Stimulated activated naive CD8-positive, alpha-beta T cell treated with anti-CD3 and anti-CD28 coated beads, Interleukin-15, Interleukin-2, amounts not matched to agents 100 U/mL and 50 U/mL, for 24 hours (primary cell): Measurements from ENCODE around the gene SIPA1.
"Not testable (repeated sequence)": the region's sequence is repeated elsewhere in the genome, so short reads cannot be mapped to it uniquely, and the experiment has no call there.

ENCODE experiments used
- ATAC-seq: fragments of 150-1000 bp; cut with Tn5 transposase; one replicate; pipeline ENCODE4 v1.10.0; 2021
- DNase-seq: peaks from one replicate; pipeline ENCODE4 v3.0.0; 2021

The SIPA1 gene

GRCh38 chr11:65661599-65662246 is 23.8 kb downstream of the SIPA1 start:
- ATAC-seq (no peak), DNase-seq (no peak)

- ATAC-seq, result peak; percentile 19
These were observed 24.4 kb downstream of the SIPA1 start for GRCh38 chr11:65662247-65662798.

GRCh38 chr11:65662799-65663638 is 25.1 kb downstream of the SIPA1 start, which contains the start of gene RELA:
Gene RELA (minus strand): TSS chr11:65662916. CDS start chr11:65662832, 84 bp downstream.
- ATAC-seq, result peak; percentile 86
- peak; percentile 92 for DNase-seq

More at GRCh38 chr11:65662247-65662798, 24.4 kb downstream of the SIPA1 start:
- DNase-seq, result no peak

- ATAC-seq (peak; percentile 29), DNase-seq (peak; percentile 65)
These were observed 25.8 kb downstream of the SIPA1 start for GRCh38 chr11:65663639-65664200.

DNA sequence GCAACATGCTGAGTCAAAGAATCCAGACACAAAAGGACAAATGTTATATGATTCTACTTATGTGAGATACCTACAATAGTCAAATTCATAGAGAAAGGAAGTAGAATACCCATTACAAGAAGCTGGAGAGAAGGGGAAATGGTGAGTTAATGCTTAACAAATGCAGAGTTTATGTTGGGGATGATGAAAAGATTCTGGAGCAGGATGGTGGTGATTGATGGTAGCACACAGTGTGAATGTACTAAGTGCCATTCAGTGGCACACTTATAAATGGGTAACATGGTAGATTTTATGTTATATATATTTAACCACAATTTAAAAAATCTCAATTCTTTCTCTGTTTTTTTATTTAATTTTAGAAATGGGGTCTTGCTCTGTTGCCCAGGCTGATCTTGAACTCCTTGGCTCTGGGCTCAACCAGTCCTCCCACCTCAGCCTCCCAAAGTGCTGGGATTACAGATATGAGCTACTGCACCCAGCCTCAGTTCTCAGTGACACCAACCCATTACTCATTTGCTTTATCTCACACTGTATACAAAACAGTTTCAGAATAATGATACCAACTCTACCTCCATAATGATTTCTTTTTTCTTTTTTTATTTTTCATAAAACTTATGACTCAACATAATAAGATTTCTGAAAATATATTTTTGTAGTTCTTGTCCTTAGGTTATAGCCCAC is 34.4 kb downstream of the SIPA1 start:
- DNase-seq, result no peak
- no peak for ATAC-seq

DNA sequence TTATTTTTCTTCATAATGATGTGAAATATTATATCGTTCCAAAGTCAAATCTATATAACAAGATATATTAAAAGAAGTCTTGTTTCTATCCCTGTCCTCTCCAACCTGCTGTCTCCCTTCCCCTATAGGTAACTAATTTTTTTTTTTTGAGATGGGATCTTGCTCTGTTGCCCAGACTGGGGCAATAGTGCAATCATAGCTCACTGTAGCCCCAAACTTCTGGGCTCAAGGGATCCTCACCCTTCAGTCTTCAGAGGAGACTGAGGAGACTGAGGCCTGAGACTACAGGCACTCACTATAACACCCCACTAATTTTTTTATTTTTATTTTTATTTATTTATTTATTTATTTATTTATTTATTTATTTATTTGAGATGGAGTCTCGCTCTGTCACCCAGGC is 35.1 kb downstream of the SIPA1 start:
- DNase-seq, result no peak
- ATAC-seq, result no peak

GRCh38 chr11:65680192-65680743 is 42.4 kb downstream of the SIPA1 start:
- no peak for ATAC-seq
- no peak for DNase-seq

DNA sequence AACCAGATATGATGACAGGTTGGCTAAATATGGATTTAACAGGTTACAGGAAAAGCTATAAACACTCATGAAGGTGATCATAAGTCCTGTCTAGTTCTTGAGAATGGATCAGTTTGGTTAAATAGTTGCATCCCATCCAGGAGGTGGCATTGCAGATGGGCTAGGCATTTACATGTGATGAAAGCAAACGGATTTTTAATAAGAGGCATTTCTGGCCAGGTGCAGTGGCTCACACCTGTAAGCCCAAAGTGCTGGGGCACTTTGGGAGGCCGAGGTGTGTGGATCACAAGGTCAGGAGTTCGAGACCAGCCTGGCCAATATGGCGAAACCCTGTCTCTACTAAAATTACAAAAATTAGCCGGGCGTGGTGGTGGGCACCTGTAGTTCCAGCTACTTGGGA is 45.6 kb downstream of the SIPA1 start:
- ATAC-seq, DNase-seq: not testable (repeated sequence)

GRCh38 chr11:65685981-65686380 is 48.1 kb downstream of the SIPA1 start:
- DNase-seq (no peak), ATAC-seq (no peak)

DNA sequence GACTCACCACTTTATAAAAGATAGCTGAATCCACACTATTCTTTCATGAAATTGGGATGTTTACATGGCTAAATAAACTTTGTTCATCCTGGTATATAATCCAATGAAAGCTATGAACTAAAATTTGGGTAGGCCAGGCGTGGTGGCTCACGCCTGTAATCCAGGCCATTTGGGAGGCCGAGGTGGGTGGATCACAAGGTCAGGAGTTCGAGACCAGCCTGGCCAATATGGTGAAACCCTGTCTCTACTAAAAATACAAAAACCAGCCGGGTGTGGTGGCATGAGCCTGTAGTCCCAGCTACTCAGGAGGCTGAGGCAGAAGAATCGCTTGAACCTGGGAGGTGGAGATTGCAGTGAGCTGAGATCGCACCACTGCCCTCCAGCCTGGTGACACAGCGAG is 53.9 kb downstream of the SIPA1 start:
- ATAC-seq, DNase-seq: not testable (repeated sequence)

DNA sequence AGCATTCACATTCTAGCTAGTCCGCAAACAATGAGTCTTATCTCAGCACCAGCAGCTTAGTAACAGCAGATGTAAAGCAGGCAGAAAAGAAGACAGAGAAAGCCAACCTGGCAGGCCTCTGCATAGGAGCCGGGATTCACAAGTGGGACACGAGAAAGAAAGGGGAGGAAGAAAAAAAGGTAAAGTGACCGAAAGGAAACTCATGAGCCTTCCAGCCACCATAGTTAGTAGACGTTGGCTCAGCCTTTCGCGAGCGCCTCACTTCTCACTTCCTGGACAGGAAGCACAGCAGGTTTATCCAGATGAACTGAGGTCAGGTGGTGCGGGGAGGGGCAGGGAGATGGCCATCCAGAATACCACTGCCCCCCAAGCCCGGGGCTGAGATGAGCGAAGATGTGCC is 54.5 kb downstream of the SIPA1 start:
- ATAC-seq, result no peak
- DNase-seq, result no peak

DNA sequence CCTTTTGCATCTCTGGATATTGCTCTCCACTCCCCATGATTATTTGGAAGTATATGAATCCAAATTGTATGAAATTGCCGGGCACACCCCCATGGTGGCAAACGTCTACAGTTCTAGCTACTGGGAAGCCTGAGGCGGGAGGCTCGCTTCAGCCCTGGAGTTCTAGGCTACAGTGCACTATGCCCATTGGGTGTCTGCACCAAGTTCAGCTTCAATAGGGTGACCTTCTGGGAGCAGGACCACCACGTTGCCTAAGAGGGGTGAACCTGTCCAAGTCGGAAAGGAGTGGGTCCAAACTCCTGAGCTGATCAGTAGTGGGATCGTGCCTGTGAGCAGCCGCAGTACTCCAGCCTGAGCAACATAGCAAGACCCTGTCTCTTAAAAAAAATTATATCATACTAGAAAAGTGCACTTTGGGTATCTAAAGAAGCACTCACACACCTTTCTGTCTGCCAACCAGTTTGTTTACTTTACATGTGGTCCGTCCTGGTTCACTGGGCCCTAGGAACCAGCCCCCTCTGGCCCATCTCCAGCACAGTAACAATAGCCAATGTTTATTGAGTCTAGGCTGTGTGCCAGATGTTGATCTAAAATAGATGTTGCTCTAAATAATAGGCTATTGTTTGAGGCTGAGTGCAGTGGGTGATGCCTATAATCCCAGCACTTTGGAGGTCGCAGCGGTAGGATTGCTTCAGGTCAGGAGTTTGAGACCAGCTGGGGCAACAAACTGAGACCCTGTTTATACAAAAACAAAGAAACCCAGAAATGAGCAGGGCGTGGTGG is 57.7 kb downstream of the SIPA1 start:
- DNase-seq (no peak), ATAC-seq (no peak)

DNA sequence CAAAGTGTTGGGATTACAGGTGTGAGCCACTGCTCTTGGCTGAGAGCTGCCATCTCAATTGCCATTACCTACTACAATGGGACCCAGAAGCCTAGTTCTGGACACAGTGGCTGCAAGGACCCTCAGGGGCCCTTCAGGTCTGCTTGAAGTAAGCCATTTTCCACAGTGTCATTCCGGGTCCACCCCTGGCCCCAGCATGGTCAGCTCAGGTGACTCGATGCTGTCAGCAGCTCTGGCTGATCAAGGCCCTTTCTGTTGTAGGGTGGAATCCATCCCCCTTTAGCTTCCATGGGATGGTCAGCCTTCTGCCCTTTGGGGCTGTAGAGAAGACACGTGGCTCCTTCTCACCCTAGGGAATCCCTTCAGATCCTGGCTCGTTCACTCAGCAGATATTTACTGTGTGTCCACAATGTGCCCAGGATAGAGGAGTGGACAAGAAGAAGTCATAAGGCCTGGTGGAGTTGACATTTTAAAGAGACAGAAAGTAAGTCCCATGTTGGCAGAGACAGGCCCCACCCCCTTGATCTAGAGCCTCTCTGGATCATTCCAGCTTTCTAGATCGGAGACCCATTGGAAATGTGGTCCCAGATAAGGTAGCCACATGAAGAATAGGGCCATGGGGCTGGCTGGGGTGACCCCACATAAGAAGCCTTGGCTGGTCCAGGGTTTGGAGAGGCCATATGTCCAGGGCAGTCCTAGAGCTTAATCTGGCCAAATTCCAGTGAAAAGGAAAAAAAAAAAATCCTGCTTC is 59.1 kb downstream of the SIPA1 start:
- DNase-seq, result no peak
- ATAC-seq, result no peak

- ATAC-seq (no peak), DNase-seq (no peak)
These were observed 60.3 kb downstream of the SIPA1 start for GRCh38 chr11:65698205-65698604.

DNA sequence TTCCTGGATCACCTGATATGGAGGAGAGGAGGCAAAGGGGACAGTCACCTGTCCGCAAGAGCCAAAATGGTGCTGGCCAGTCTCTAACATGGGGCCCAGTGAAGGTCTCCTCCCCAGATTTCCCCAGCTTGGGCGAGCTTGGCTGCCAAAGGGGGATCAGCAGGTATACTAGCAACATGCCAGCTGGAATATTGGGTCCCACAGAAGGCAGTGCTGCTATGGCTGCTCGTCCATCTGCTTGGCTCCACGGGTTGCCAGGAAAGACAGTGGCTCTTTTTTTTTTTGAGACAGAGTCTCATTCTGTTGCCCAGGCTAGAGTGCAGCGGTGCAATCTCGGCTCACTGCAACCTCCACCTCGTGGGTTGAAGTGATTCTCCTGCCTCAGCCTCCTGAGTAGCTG is 61.4 kb downstream of the SIPA1 start:
- ATAC-seq (no peak), DNase-seq (no peak)

DNA sequence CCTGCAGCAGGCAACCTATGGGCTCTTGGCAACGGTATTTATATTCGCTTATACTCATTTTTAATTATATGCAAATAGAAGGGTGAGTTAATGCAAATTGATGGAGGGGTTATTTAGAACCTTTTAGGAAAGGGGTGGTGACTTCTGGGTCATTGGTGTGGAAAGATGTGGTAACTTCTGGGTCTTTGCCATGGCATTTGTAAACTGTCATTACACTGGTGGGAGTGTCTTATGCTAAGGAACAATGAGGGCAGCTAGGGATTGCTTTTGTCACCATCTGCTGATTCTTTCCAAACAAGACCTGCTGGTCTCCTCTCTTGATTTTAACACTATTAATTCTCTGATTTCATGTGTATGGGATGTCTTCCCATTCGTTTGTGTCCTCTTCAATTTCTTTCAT is 62.5 kb downstream of the SIPA1 start:
- ATAC-seq, result no peak

More for the DNA sequence above, 62.5 kb downstream of the SIPA1 start:
- no peak for DNase-seq
